Medulla oblongata (tissue), 1 donor: Measurements from ENCODE around the gene ARVCF.
A peak's percentile ranks its signal among the peaks of the same experiment; 100 is the strongest.

Source experiments
- DNase-seq: peaks from one replicate; pipeline ENCODE4 v3.0.0-alpha.2; 2015; ENCODE audit errors: extremely low spot score

ARVCF gene

DNA sequence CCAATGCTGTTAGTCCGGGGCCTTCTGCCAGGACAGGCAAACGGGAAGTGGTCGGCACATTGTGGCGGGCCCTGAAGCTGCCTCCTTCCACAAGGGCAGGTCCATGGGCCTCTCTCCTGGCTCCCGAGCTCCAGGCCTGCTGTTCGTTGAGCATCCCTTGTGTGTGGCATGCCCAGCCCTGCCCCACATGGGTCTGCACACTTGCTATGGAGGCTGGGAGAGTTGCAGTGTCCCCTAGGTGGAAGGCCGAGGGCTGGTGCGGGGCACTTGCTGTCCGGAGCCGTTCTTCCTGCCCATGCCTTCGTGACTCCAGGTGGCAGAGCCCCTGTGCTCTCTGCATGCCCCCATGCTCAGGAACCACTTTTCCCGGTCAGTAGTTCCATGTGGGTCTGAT, 37.4 kb upstream of the ARVCF start:
- DNase-seq: no peak

DNA sequence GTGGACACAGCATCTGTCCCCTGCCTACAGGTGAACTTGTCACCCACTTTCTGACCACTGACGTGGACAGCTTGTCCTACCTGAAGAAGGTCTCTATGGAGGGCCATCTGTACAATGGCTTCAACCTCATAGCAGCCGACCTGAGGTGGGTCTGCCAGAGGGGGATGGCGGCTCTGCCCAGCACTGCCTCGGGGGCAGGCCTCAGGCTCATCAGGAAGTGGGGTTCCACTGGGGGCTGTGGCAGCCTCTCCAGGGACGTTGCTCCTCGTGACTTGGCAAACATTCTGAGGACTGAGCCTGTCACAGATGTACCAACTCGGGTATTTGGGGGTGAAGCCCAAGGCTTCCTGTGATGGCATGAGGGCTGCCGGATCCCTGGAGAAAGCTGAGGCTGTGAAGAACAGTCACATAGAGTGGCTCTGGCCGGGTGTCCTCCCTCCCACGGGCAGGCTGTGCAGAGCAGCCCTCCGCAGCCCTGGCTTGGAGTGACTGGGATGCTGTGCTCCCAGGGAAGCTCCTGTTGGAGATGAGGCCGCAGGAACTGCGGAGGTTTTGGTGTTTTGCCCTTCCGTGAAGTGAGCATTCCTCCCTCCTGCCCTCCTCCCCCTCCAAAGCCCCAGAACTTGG, 36.9 kb upstream of the ARVCF start:
- no peak for DNase-seq

DNA sequence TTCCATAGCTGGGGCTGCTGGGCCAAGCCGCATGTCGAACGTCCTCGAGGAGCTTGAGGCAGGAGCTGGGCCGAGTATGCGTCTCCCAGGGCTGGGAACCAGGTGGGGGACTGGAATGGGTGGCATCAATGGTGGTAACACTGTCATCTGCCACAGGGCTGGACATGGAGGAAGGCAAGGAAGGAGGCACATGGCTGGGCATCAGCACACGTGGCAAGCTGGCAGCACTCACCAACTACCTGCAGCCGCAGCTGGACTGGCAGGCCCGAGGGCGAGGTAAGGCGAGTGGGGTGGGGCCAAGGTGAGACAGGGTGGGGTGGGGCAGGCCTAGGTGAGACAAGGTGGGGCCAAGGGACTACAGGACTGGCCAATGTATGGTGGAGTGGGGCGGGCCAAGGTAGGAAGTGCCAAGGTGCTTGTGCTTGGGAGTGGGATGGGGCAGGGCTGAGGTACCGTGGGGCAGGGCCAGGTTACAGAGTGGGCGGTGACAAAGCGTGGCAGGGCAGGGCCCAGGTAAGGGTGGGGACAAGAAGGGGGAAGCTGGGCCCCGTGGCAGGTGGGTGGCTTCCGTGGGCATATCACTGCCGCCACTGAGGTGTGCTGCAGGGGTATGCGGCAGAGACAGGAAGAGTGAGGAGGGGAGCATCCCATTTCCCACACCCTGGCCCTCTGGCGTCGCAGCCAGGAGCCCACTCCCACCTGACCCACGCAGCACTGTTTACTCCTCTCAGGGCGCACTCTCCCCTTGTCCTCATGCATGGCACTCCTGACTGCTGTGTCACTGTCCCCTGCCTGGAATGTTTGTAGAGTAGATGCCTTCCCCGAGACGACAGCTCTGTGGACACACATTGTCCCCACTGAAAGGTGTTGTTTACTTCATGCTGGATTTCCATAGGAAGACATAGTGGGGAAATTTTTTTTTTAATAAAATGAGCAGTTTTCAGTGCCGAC, 36.0 kb upstream of the ARVCF start:
- DNase-seq: no peak

DNA sequence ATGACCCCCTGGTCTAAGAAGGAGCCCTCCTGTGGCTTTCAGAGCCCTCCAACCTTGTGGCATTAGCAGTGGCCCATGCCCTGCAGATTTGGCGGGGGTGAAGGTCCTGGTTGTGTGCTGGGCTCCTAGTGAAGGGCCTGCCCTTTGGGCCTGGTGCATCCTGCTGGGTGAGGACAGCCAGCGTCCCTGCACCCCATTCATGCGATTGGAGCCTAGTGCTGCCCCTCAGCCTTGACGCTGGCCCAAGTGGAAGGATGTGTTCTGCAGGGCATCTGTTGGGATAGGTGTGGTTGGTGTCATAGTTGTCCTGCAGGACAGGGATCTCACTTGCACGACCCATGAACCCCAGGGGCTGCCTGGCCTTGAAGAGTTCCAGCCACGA, 35.3 kb upstream of the ARVCF start:
- no peak for DNase-seq

DNA sequence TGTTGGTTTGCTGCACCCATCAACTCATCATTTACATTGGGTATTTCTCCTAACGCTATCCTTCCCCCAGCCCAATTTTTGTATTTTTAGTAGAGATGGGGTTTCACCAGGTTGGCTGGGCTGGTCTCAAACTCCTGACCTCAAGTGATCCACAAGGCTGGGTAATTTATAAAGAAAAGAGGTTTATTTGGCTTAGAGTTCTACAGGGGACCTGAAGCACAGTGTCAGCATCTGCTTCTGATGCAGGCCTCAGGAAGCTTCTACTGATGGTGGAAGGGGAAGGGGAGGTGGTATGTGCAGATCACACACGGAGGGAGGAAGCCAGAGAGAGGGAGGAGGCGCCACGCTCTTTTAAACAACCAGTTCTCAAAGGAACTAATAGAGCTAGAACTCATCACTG, 30.1 kb upstream of the ARVCF start:
- DNase-seq: no peak

DNA sequence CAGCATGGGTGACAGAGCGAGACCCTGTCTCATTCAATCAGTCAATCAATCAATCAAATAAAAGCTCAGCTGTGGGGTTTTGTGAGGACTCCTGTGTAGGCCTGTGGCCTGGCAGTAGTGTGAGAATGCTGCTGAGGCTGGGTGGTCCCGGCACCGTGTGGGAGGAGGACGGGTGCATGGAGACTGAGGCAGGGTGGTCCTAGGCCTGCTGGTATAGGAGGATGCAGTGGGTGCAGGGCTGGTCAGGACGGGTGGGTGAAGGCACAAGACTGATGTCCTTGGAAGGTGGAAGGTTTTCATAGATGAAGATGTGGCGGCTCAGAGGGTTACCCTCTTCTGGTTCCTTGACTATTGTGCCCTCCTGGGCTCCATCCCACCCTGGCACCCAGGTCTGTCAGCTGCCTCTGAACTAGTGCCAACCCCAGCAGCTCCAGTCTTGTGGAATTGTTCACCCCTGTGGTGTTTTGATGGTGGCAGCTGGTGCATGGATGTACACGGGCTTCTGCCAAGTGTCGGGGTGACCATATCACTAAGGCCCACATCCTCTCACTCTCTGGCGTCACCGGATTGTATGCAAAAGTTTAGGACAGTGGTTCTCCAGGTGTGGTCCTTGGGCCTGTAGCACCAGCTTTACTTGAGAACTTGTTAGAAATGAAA, 28.0 kb upstream of the ARVCF start:
- DNase-seq: no peak

DNA sequence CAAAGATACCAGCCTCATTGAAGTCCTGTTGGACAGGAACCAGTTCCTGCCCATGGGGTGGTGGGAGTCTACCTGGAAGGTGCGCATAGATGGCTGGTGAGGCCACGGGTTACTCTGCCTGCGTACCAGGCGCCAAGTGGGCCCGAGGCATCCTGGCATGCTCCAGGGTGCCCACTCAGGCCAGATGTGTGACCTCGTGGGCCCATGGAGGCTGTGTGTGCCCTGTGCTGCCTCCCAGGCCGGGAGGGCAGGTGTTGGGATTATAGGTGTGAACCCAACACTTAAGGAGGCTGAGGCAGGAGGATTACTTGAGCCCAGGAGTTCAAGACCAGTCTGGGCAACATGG, 27.3 kb upstream of the ARVCF start:
- no peak for DNase-seq

DNA sequence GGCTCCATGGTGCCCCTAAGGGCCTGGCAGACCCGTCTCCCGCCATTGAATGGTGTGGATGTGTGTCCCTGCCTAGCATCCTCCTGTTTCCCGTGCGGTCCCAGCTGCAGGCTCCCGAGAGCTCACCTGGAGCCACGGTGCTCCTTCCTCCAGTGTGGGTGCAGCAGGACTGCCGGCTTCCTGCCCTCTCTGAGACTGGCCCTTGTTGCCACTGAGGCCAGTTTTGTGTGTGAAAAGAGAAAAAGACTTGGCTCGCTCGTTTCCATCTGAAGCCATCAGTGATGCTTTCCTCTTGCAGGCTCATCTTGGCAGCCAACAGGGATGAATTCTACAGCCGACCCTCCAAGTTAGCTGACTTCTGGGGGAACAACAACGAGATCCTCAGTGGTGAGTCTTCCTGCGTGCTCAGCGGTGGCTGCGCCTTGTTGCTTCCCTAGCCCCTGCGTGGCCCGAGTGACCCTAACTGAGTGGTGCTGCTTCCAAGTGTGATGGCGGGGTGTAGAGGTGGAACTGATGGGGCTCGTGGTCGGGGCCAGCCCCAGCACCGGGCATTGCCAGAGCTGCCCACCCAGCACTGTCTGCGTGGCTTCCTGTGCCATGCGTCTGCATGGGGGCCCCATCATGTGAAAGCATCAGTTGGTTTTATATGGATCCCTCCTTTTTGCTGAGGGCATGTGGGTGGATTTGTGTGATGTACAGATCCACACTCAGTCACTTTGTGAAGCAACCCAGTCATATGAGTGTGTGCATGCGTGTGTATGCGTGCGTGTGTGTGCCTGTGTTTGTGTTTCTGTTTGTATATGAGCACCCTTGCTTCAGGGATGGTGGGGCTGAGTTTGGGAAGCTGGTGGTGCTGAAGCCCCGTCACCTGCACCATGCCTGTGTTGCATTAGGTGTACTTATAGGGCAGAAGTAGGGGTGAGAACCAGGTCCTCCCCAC, 26.7 kb upstream of the ARVCF start:
- no peak for DNase-seq

DNA sequence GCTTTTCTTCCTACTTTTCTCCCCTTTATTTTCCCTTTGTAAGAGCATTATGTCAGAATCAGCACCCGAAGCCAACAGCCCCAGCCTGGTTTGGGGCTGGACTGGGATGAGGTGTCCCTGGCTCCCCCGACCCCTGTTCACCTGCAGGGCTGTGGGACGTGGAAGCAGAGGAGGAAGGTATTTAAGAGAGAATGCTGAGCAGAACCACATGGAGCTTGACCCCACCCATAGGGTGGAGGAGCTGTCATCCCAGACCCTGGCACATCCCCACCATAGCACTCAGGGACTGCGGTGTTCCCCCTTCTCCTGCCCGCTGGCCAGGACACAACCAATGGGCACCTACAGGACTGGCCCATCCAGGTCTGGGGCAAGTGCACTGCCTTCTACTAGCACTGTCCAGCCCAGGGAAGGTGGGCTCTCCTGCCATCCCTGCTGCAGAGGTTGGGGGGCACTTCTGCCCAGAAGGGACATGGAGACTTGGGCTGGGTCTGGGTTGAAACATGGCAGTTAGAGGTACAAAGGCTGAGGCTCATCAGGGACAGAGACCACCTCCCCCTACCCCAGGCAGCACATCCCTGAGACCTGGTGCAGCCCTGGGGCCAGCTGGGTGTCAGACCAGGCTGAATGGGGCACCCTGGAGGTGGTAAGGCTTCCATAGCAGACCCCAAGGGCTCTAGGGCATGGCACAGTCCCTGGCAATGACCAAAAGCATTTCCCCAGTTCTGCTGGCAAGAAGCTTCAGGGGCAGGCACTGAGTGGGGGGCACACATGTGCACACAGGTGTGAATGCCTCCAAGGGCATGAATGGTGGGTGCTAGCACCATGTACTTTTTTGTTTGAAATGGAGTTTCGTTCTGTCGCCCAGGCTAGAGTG, 23.9 kb upstream of the ARVCF start:
- no peak for DNase-seq

DNA sequence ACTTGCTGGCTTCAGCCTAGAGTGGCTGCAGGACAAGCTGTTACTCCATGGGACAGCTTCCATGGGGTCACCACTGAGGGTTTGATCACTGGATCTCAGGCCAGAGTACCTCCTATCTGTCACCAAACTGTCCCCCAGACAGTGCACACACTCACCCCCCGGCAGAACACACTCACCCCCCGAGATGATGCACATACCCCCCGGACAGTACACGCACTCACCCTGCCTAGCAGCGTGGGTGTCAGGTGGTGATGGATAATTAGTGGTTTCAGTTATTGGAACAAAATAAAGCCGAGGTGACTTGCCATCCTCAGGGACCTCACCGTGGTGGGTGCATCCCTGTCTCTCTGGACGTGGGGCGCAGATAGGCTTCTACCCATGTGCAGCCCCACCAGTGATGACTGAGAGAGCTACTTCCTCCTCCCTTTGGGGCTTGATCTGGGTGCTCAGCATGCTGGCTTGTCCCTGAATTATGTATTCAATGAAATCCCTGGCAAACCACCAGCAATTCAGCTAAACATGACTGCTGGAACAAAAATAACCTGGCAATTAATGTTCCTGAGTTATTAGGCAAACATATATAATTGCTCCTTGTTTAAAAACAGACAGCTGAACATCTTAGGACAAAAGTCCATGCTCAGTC, 23.2 kb upstream of the ARVCF start:
- no peak for DNase-seq

DNA sequence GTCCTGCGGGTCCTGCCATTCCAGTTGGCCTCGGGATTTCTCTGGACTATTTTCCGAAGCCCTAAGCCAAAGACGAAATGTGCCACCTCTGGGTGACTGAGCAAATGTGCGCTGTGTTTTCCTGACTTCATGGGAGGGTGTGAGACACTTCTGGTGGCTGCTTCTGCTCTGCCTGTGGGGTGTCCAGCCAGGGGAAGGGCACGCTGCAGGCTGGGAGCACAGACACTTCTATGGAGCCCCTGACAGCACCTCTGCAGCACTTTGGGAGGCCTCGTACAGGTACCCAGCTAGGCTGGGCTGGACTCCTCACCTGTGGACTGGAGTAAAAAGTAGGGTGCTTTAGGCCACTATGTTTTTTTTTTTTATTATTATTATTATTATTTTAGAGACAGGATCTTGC, 22.0 kb upstream of the ARVCF start:
- DNase-seq: no peak

DNA sequence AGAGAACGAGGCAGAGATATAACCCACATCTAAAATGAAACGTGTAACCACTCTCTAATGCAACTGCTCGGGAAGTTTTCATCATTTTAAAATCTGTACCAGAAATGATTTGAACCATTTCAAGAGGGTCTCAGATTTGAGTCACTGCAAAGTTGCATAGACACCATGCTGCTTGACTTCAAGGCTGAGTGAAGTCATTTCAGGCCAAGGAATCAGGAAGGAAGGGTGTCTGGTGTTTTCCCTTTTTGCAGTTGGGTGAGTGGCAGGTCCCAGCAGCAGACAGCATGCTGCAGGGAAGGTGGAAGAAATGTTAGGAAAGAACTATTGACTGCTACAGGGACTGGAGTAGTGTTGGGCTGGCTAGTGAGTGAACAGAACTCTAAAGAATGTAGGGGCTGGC, 20.8 kb upstream of the ARVCF start:
- DNase-seq: no peak

DNA sequence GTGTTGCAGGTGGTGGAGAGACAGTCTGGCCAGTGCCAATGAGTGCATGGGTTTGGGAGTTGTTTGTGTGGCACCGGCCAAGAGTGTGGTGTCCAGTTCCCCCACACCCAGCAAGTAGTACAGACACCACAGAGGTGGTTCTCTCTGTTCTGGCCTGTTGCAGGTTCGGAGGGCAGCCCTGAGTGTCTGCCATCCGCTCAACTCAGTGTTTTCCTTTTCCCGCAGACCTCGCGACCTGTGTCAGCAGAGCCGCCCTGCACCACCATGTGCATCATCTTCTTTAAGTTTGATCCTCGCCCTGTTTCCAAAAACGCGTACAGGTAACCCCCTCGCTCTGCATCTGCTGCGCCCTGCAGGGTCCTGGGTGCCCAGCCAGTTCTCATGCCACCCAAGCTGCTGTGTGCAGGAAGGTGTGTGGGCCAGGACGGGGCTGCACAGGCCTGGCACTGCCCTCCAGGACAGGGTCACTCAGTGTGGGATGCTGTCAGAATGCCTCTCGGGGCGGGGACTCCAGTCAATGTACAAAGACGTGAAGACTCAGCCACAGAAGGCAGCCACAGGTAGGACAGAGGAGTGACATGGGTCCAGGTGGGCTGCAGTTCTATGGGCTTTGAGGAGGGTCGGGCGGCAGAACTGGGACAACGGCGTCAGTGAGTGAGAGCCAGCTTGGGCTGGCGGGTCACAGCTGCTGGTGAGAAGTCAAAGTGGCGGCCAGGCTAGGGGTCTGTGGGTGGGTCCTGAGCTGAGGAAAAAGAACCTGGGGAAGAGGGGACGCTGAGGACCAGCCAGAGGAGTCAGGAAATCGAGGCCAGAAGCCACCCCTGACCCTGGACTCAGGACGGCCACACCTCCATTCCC, 20.1 kb upstream of the ARVCF start:
- DNase-seq: no peak

DNA sequence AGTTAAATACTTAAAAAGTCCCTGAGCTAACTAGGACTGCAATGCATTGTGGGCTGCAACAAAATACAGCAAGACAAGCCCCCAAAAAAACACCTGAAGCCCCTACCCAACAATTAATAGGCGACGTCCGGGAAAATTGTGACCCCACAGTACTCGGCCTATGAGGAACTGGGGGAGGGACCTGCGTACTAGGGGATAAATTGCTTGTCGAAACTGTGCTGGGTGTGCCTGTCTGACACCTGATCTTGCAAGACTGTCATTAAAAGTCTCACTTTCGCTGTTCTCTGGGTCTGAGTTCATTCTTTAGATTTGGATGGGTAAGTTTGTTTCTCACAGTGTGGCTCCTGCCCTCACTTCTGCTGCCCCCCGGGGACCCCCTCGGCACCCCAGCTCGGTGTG, 19.5 kb upstream of the ARVCF start:
- no peak for DNase-seq

DNA sequence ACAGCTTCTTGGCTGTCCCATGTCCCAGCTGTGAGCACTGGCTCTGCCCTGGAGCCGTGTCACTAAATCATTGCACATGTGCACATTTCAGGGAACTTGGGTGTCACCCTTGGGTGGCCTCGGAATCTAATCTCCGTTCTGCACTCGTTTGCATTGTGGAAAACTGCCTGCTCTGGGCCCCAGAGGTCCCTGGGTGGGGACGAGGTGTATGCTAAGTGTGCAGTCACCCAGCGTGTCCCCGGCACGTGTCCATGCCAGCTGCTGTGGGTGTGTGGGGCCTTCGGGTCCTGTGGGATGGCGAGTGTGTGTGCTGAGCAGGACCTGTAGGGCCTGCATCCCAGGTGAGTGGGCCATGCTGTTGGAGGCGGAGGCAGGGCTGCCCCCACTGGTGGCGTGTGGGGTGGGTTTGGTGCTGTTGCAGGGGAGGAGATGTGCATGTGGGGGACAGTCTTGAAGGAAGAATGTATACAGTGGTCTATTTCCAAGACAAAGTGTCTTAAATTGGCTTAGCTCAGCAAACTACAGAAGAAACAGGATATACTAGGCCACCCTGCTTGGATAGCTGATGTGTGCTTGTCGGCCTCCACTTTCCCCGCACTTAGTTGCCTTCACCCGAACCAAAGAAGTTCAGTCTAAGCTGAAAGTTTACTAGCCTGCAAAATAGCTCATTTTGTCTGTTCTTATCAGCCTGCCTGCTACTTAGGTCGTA, 18.9 kb upstream of the ARVCF start:
- no peak for DNase-seq

DNA sequence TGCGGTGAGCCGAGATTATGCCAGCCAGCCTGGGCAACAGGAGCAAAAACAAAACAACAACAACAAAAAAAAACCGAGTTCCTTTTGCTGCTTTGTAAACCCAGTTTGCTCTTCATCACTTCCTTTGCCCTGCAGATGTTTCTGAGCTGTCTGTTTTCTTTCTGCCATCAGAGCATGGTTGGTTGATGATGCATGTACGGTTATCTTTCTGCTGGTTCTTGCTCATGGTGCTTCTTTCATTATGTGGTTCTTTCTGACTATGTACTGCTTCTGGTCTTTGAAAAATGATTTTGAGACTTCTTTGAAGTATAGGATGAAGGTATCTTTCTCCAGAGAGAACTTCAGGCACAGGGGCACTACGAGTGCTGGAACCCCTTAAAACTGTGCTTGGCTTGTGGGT, 17.5 kb upstream of the ARVCF start:
- no peak for DNase-seq

DNA sequence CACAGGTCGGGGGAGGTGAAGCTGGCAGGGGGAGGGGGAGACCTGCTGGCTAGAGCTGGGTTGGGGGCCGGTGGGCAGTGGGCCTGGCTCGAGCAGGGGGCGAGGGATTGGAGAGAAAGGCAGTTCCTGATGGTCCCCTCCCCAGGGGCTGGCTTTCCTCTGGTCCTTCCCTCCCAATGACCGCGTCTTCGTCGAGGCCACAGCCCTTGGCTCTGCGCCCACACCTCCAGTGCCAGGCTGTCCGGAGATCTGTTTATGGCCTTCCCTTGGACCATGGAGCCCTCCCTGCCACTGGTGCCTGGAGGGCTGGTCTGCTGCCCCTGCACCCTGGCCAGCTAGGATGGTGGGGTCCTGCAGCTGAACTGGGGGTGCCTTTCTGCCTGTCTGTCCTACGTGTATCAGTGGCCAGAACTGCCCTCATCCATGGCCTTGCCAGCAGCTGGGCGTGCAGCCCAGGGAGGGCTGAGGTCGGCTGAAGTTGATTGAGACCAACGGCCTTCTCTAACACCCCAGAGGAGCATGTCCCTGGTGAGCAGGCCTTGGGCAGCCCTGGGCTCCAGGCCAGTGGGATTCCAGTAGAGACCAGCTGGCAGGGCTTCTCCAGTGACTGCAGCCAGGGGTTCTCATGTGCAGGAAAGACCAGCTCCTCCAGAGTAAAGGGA, 16.6 kb upstream of the ARVCF start:
- DNase-seq: peak; percentile 70

DNA sequence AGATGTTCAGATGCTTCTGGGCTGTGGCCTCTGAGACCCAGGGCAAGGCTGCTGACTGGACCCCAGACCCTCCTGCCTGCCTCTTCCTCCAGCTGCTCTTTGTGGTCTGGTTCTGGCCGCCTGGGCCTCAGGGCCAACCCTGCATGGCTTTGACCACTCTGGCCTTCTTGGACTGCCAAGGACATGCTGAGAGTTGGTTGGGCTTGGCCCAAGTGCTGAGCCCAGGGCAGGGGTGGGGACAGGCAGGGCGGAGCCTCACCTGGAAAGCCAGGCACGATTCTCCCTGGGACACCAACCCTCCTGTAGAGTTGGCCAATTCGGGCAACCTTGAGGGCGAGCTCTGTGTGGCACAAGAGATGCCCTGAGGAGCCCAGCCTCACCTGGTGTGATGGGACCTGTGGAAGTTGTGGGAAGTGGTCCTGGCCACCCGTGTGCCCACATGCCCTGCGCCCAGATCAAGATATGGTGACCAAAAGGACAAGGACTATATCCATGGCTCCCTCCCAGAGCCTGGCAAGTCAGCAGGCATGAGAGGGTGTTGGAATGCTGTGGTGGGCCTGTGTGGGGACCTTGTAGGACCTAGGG, 15.9 kb upstream of the ARVCF start:
- no peak for DNase-seq
